Measurements from ENCODE around the gene DPEP3. TPM values are rescaled to one million over a fixed set of nuclear protein-coding genes. Genes with fewer than 3 reads are reported as not detected.

DPEP3 gene
- total RNA-seq, 1 donor from 2014 or later: not detected

DNA sequence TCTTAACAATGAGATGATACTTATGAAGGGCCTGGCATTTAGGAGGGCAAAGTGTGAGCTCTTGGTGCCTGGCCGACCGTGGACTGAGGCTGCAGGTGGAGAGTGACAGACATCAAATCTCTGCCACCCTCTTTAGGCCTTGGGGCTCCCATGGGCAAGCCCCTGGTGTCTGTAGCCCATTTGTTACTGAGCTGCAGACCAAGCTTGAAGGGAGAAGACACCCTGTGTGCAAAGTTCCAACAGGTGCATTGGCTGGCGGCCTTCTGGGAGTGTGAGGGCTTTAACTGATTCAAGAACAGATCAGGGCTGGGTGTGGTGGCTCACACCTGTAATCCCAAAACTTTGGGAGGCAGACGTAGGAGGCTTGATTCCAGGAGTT lies 47.8 kb downstream of the DPEP3 start:
- DNase-seq (ENCODE audit: low read depth): no peak

DNA sequence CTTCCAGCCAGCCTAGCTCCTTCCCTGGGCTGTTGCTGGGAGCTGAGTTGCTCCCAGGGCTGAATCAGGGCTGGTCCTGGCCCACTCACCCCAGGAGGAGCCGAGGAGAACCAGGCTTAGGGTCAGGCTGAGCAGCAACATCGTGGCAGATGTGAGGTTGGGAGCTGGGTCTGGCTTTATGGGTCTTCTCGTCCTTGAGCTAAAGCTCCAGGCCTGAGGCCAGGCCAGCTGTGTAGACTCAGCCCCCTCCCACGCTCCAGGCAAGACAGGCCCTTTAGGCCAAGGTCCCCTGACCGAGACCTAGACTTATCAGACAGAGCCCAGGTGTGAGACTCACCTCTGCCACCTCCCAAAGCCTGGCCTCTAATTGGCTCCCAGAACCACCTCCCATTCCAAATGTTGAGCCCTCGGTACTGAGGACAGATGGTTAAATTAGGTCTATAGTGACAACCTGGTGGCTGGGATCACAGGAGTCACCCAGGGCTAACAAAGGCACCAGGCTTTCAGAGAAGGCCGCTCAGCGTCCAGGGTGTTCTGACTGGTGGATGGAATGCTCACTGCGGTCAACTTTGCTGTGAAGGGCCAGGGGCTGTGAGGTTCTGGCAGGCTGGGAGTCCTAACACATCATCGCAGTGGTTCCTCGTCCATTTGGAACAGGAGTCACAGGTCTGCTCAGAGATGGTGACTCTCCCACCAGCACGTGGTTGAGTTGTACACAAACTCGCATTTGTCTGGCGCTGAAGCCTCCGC lies 48.4 kb downstream of the DPEP3 start, which contains the start of gene CTRL:
Gene CTRL, minus strand, starts transcription at position 151 of the 750 bp plus-strand sequence. Its CDS starts 10 bp downstream, at position 141.
- DNase-seq (ENCODE audit: low read depth): no peak

DNA sequence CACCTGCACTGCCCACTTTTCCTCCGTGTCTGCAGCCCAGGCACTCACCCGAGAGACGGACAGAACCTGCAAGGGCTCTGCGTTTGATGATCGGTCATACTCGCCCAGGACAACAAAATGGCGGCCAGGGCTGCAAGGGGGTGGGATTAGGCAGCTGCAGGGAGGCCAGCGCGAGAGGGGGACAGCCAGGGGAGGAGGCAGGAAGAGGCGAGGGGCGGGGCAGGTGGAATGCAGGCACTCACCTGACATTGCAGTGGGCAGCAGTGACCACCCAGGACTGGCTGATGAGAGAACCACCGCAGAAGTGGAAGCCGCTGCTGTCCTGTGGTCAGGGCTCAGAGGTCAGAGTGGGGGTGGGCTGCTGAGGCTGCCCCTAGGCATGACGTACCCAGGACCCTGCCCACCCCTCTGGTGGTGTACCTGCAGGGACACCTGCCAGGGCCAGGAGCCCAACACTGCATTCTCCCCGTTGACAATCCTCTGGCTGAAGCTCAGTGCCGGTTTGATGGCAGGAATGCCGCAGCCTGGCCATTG lies 49.6 kb downstream of the DPEP3 start:
- no peak for DNase-seq (ENCODE audit: low read depth)

DNA sequence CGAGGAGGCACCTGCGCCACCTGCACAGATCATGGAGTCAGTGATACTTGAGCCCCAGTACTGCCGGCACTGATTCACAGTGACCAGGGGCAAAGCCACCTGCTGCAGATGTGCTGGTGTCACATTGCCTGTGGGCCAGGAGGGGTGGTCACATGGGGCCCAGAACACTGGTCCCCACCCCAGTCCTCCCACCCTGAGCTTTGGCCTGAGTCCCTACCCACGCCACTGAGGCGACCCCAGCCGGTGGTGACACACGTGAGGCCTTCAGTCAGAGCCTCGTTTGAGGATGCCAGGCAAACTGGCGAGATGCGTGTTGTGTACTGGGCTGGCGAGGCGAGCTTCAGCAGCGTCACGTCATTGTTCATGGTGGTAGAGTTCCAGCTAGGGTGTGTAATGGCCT lies 50.1 kb downstream of the DPEP3 start:
- DNase-seq (ENCODE audit: low read depth): no peak

DNA sequence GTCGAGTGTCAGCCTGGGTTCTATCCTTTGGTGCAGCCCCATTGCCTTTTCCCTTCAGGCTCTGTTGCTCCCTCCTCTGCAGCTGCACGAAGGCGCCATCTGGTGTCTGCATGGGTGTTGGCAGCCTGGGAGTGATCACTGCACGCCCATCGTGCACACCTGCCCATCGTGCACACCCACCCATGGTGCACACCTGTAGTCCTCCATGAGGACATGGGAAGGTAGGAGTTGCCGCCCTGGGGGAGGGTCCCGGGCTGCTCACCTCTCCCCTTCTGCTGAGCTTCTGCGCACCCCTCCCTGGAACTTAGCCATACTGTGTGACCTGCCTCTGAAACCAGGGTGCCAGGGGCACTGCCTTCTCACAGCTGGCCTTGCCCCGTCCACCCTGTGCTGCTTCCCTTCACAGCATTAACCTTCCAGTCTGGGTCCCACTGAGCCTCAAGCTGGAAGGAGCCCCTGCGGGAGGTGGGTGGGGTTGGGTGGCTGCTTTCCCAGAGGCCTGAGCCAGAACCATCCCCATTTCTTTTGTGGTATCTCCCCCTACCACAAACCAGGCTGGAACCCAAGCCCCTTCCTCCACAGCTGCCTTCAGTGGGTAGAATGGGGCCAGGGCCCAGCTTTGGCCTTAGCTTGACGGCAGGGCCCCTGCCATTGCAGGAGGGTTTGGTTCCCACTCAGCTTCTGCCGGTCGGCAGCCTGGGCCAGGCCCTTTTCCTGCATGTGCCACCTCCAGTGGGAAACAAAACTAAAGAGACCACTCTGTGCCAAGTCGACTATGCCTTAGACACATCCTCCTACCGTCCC lies 51.5 kb downstream of the DPEP3 start:
- DNase-seq (ENCODE audit: low read depth): peak; percentile 66

DNA sequence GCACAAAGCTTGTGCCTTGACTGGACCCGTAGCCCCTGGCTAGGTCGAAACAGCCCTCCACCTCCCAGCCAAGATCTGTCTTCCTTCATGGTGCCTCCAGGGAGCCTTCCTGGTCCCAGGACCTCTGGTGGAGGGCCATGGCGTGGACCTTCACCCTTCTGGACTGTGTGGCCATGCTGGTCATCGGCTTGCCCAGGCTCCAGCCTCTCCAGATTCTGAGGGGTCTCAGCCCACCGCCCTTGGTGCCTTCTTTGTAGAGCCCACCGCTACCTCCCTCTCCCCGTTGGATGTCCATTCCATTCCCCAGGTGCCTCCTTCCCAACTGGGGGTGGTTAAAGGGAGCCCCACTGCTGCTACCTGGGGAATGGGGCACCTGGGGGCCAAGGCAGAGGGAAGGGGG lies 52.2 kb downstream of the DPEP3 start:
- no peak for DNase-seq (ENCODE audit: low read depth)

DNA sequence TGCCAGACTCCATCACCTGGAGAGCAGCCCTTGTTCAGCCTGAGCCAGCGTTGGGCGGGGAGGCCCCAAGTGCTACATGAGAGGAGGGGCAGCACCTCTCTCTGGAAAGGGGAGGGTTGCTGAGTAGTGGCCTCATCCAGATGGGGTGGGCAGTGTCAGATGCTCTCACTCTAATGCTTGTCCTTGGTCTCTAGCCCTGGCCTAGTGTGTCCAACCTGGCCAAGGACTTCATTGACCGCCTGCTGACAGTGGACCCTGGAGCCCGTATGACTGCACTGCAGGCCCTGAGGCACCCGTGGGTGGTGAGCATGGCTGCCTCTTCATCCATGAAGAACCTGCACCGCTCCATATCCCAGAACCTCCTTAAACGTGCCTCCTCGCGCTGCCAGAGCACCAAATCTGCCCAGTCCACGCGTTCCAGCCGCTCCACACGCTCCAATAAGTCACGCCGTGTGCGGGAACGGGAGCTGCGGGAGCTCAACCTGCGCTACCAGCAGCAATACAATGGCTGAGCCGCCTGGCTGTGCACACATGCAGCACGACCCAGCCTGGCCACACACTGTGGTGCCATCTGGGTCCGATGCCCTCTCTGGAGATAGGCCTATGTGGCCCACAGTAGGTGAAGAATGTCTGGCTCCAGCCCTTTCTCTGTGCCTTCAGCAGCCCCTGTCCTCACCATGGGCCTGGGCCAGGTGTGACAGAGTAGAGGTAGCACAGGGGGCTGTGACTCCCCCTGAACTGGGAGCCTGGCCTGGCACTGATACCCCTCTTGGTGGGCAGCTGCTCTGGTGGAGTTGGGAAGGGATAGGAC lies 53.0 kb downstream of the DPEP3 start:
- DNase-seq (ENCODE audit: low read depth): no peak

DNA sequence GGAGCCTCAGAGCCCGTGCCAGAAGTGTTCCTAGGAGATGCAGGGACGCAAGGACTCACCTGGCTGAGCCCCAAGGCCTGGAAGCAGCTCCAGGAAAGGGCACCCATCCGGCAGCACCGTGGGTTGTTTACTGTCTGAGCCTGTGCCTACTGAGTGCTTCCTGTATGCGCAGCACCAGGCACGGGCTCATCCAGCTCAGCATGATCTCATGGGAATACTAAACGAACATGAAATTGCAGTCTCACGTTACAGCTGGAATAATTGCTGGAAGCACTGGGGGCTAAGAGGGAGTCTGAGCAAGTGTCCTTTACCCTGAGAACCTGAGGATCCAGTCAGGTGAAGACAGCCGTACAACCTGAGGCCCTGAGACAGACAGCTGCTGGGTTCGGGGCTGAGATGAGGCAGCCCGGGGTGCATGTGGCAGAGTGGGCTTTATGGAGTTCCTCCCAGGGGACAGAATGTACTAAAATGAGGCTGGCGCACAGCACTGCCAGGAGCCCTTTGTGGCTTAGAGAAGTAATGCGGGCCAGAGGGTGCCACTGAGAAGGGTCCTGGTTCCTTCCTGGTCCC lies 54.0 kb downstream of the DPEP3 start:
- DNase-seq (ENCODE audit: low read depth): no peak

Other genes starting within 250 kb of the DPEP3 start
- 6.9 and 9.4 TPM in 2 replicates for gene RANBP10, start 173.9 kb downstream of the DPEP3 start, total RNA-seq
- gene TSNAXIP1, start 173.6 kb downstream of the DPEP3 start, total RNA-seq: 1.1 and 4.5 TPM in 2 replicates
- gene THAP11, start 138.2 kb downstream of the DPEP3 start, total RNA-seq: 67.0 and 73.3 TPM in 2 replicates
- gene NUTF2, start 133.6 kb downstream of the DPEP3 start, total RNA-seq: 120 and 182 TPM in 2 replicates
- gene CENPT, start 132.8 kb downstream of the DPEP3 start, total RNA-seq: 48.3 and 63.7 TPM in 2 replicates
- gene EDC4, start 107.4 kb downstream of the DPEP3 start, total RNA-seq: 147 and 164 TPM in 2 replicates
- gene NRN1L, start 95.6 kb downstream of the DPEP3 start, total RNA-seq: 0.83 and 1.9 TPM in 2 replicates
- gene PSKH1, start 87.2 kb downstream of the DPEP3 start, total RNA-seq: 9.4 and 10.6 TPM in 2 replicates
- 0.42 and 1.3 TPM in 2 replicates for gene CTRL, start 48.6 kb downstream of the DPEP3 start, total RNA-seq
- 23.4 and 39.3 TPM in 2 replicates for gene PSMB10, start 43.6 kb downstream of the DPEP3 start, total RNA-seq
- 15.3 and 25.1 TPM in 2 replicates for gene LCAT, start 36.4 kb downstream of the DPEP3 start, total RNA-seq
- 85.9 and 98.3 TPM in 2 replicates for gene SLC12A4, start 11.9 kb downstream of the DPEP3 start, total RNA-seq
- 0.05 TPM in 1 of 2 replicates, not detected in the other for gene DPEP2, start 19.0 kb upstream of the DPEP3 start, total RNA-seq
- gene DPEP2NB, start 35.4 kb upstream of the DPEP3 start, total RNA-seq: not detected in 2 replicates
- gene DDX28, start 42.7 kb upstream of the DPEP3 start, total RNA-seq: 11.1 and 14.1 TPM in 2 replicates
- 20.7 and 20.8 TPM in 2 replicates for gene DUS2, start 42.8 kb upstream of the DPEP3 start, total RNA-seq
- 36.7 and 40.8 TPM in 2 replicates for gene NFATC3, start 104.9 kb upstream of the DPEP3 start, total RNA-seq

All from myocyte (in vitro differentiated cells).